Sigmoid colon (tissue), 4 donors: ENCODE results near the gene CALML4.

ENCODE experiments used
- CTCF ChIP-seq, 4 experiments: fragments of 450-650 bp in 3 of 4; fragments of 200-600 bp in 1 of 4; IDR thresholded peaks; one replicate each; pipeline ENCODE4 v1.5.1; 2016 to 2019; ENCODE audit warnings: antibody characterized with exemption in 4 of 4, mild to moderate bottlenecking in 3 of 4, moderate library complexity in 2 of 4
- POLR2A ChIP-seq, 2 donors: fragments of 450-650 bp; IDR thresholded peaks; one replicate each; pipeline ENCODE4 v1.6.1; 2016; ENCODE audit warnings: antibody characterized with exemption in 2 of 2, mild to moderate bottlenecking in 2 of 2, moderate library complexity in 2 of 2
- POLR2AphosphoS5 ChIP-seq, 4 donors: sonication (generic); formaldehyde crosslinking; IDR thresholded peaks; one replicate each; pipeline ENCODE4 v1.6.1; 2017; ENCODE audit warnings: antibody characterized with exemption in 4 of 4

GRCh38 chr15:68148039-68148438 is 57.1 kb downstream of the CALML4 start:
- no peak for TF ChIP-seq POLR2AphosphoS5 (IDR thresholded peaks at IDR 0.05)
- TF ChIP-seq CTCF (IDR thresholded peaks at IDR 0.05): no peak
- TF ChIP-seq POLR2A (IDR thresholded peaks at IDR 0.05): no peak
